Ammon's horn (tissue), 1 donor: ENCODE measurements around the gene FAM135A.
A peak's percentile ranks its signal among the peaks of the same experiment; 100 is the strongest.
"Not testable (repeated sequence)": the region's sequence is repeated elsewhere in the genome, so short reads cannot be mapped to it uniquely, and the experiment has no call there.

Source experiments
- DNase-seq: peaks from one replicate; pipeline ENCODE4 v3.0.0-alpha.2; 2016; ENCODE audit warnings: low spot score

Gene FAM135A

GRCh38 chr6:70547313-70547712 is 134.0 kb downstream of the FAM135A start:
- peak; percentile 60 for DNase-seq

DNA sequence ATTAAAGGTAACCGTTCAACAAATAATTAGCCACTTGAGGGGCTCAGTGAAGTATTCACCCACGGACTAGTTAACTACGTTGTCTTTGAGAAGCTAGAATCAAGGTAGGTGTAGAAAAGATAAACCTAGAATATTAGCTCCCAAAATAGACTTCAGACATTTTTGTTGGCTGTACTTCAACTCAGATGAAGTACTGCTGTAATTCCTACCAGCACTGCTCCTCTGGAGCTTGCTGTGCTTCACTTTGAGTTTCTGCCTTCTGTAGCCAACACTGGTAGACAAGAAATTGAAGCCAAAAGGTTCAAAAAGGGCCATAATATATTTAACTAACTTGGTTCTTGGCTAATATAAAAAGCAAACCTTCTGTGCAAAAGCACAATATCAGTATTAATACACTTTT is 134.6 kb downstream of the FAM135A start:
- no peak for DNase-seq

DNA sequence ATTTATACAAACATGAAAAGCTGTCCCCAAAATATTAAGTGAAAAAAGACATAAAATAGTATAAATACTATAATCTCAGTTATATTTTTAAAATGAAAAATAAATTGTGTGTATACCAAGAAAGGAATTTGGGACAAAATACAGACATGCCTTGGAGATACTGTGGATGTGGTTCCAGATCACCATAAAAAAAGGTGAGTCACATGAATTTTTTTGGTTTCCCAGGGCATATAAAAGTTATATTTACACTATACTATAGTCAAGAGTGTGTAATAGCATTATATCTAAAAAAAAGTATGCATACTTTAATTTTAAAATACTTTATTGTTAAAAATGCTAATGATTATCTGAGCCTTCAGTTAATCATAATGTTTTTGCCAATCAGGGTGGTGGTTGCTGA is 136.0 kb downstream of the FAM135A start:
- no peak for DNase-seq

DNA sequence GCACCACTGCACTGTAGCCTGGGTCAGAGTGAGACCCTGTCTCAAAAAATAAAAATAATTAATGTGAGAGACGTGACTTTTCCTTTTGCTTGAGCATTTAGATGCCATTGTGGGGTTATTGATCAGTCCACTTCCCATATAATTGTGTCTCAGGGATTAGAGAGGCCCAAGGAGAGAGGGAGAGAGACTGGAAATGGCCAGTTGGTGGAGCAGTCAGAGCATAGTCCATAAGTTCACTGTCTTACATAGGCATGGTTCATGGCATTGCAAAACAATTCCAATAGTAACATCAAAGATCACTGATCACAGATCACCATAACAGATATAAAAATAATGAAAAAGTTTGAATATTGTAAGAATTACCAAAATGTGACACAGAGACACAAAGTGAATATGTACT is 138.3 kb downstream of the FAM135A start:
- DNase-seq, result no peak

DNA sequence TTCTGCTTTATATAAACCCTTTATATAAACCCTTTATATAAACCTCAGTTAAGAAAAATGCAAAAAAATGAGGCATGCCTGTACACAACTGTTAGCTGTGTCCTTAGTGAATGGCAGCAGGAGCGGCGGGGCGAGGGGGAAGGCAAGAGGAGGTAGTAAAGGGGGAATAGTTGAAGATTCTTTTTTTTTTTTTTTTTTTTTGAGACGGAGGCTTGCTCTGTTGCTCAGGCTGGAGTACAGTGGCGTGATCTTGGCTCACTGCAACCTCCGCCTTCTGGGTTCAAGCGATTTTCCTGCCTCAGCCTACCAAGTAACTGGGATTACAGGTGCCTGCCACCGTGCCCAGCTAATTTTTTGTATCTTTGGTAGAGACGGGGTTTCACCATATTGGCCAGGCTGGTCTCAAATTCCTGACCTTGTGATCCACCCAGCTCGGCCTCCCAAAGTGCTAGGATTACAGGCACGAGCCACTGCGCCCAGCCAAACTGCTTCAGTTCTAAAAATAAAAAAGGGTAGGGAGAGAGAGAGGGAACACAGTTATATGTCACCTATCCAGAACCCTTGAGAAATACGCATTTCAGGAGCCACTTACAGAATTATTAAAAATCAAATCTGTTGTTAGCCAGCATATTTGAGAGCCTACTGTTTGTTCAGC is 139.1 kb downstream of the FAM135A start:
- not testable (repeated sequence) for DNase-seq

DNA sequence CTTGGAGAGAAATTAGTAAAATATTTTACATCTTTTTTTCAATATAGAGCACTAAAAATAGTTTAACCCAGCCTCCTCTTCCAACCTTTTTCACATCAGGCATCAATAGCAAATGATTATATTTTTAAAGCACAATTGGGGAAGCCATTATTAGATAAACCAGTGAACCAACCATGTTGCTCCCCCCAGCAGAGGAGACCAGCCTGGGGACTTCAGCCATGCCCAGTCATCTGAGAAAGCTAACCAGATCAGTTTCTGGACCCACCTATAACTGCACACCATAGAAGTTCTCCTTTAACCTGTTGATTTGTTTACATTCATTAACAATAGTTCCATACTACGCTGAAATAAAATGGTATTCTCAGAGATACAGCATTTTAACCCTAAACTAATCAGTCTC is 139.7 kb downstream of the FAM135A start:
- no peak for DNase-seq

- DNase-seq, result no peak
Measured at GRCh38 chr6:70557998-70558397, 144.7 kb downstream of the FAM135A start.

GRCh38 chr6:70562401-70562800 is 149.1 kb downstream of the FAM135A start:
- not testable (repeated sequence) for DNase-seq

DNA sequence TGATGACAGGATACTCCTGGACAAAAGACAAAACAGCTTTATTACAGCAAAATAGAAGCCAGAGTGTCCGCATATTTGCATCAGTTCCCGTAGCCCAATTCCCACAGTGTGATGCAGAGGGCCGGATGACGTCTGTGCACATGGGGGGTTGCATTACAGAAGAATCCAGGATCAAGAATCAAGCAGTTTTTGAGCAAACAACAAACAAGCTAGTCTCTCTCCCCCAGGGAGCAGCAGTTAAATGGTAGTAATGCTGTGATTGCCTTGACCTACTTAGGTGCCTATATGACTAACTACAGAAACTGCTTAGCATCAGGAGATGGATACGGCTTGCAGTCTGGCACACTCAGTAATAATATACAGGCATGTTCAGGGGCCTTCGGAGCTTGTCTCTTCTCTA is 150.2 kb downstream of the FAM135A start:
- DNase-seq, result no peak

- DNase-seq, result peak; percentile 95
Measured at GRCh38 chr6:70566751-70567382, 153.6 kb downstream of the FAM135A start, which contains the start of gene SDHAF4. SDHAF4 (plus strand) TSS chr6:70566930; CDS start chr6:70566941, 11 bp downstream.

DNA sequence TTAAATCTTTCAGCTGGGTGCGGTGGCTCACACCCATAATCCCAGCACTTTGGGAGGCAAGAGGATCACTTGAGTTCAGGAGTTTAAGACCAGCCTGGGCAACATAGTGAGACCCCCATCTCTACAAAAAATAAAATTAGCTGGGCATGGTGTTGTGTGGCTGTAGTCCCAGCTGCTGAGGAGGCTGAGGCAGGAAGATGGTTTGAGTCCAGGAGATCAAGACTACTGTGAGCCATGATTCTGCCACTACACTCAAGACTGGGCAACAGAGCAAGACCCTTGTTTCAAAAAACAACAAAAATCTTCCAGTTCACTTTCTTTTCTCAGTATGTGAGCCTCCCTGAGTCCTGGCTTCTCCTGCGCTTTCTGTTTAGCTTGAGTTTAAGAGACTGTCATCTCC is 161.3 kb downstream of the FAM135A start:
- DNase-seq, result no peak

DNA sequence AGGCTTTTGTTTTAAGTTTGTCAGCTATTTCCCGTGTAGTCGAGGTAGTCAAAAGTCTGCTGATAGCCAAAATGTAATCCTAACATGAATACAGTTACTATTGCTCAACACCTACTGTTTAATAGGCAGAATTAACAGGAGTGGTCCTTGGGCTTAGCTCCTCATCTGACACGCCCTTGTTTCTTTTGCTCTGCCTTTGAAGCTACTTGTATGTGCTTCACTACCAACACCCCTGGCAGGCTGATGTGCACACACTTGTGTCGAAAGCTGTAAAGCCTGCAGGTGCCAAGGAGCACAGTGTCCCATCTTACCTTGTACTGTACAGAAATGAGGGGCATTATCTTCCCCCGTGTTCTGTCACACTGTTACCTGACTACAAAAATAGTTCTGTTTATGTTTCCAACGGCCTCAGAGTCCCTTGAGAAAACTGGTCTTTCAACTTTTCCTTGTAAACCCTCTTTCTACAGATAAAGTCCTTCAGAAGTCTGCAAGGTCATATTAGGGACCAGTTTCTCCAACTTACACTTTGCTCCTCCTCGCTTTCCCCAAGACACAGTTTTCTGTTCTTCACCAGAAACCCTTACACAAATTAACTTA is 162.7 kb downstream of the FAM135A start:
- DNase-seq, result no peak

- DNase-seq, result no peak
Measured at GRCh38 chr6:70586114-70586513, 172.8 kb downstream of the FAM135A start.

- no peak for DNase-seq
Measured at GRCh38 chr6:70590400-70590799, 177.1 kb downstream of the FAM135A start.

- DNase-seq, result no peak
Measured at GRCh38 chr6:70592391-70593117, 179.2 kb downstream of the FAM135A start.

DNA sequence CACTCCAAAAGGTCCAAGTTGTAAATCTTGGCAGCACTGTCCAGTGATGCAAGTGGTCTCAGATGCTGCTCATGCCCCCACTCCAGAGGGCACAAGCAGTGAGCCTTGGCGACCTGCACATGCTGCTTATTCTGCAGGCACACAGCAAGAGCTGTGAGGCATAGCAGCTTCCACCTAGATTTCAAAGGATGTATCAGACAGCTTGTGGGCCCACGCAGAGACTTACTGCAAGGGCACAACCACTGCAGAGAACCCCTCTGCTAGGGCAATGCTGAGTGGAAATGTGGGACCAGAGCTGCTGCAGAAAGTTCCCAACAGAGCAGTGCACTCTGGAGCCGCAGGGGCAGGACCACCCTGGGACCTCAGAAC is 179.8 kb downstream of the FAM135A start:
- DNase-seq, result no peak

DNA sequence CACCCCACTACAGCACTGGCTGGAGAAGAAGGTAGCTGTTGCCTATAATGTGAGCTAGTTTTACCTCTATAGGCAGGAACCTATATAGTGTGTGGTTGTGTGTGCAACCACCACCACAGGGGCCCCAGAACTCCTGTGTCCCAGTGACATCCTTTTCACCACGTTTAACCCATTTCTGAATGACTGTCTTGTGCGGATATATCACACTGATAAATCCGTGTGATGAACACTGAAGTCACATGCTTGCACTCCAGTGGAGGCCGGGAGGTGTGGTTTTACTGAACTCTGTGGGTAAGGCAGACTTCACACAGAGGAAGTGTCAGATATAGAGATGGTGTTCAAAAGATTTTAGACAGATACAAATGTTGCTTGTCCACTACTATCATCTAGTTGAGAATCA is 185.9 kb downstream of the FAM135A start:
- DNase-seq, result no peak

GRCh38 chr6:70601014-70601413 is 187.7 kb downstream of the FAM135A start:
- no peak for DNase-seq

DNA sequence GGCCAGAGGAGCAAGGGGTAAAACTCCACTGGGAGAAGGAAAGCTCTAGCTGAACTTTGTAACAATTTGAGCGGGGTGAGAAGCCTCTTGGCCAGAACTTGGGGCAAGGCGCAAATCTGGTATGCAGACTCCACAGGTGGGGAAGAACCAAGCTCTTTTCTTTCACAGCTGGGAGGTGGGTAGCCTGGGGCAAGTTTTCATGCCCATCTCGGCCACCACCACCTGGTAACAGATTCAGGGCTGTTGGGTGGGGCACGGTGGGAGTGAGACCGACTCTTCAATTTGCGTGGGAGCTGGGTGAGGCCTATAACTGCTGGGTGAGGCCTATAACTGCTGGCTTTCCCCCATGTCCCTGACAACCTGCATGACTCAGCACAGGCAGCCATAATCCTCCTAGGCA is 190.9 kb downstream of the FAM135A start:
- no peak for DNase-seq

- DNase-seq, result not testable (repeated sequence)
Measured at GRCh38 chr6:70607371-70607770, 194.1 kb downstream of the FAM135A start.

DNA sequence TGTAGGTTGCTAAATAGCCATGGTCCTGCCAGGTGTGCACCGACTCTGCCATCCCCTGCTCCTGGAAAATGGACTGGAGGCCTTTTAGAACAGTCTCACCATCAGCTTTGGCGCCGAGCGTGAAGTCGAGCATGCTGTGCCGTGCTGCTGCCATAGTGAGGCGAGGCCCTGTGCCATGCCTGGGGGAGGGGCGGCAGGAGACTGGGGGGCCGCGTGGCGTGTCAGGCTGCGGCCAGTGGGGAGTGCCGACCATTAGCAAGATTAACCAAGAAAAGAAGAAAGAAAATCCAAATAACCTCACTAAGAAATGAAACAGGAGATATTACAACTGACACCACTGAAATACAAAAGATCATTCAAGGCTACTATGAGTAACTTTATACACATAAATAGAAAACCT is 195.9 kb downstream of the FAM135A start:
- DNase-seq, result not testable (repeated sequence)
